ENCODE data around the gene CRELD2. TPM values are rescaled to one million over a fixed set of nuclear protein-coding genes. Genes with fewer than 3 reads are reported as not detected.

The CRELD2 gene
- polyA plus RNA-seq, 3 donors, result 20.3 to 33.2 (median 27.6) TPM

DNA sequence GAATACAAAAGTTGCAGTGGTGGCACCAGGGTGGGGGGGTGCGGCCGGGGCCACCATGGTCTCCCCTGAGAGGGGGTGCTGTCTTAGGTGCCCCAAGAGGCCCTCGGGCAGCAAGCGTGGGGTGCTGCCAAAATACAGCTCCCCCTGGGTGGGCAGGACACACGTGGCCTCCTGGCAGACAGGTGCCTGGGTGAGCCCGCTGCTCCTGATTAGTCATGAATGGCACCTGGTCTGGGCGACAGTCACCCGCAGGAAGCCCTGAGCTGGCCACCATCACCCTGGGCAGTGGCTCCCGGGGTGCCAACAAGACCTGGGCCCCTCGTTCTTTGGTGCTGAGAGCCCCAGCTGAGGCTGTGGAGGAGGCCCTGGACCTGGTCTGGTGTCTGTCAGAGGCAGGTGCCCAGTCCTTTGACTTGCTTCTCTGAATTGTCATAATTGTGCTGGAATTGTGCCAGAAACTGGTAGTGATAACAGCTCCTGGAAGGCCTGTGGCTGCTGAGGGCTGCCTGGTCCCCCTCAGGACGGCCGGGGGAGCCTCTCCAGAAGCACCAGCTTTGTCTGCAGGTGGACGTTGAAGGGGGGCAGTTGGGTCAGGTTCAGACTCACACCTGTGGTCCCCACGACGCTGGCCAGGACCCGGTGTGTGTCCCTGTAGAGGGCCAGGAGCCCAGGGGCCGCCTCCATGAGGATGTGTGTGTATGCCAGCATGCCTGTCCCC is 15.0 kb upstream of the CRELD2 start:
- peaks cover 48 to 80% of the 10 kb centered on the region in 2 donors for H3K36me3 Mint-ChIP-seq
- whole genome bisulfite sequencing (ENCODE audit: insufficient coverage), result 94% methylated on average over 17 of the region's 17 CpGs
- TF ChIP-seq, protein P1, sequence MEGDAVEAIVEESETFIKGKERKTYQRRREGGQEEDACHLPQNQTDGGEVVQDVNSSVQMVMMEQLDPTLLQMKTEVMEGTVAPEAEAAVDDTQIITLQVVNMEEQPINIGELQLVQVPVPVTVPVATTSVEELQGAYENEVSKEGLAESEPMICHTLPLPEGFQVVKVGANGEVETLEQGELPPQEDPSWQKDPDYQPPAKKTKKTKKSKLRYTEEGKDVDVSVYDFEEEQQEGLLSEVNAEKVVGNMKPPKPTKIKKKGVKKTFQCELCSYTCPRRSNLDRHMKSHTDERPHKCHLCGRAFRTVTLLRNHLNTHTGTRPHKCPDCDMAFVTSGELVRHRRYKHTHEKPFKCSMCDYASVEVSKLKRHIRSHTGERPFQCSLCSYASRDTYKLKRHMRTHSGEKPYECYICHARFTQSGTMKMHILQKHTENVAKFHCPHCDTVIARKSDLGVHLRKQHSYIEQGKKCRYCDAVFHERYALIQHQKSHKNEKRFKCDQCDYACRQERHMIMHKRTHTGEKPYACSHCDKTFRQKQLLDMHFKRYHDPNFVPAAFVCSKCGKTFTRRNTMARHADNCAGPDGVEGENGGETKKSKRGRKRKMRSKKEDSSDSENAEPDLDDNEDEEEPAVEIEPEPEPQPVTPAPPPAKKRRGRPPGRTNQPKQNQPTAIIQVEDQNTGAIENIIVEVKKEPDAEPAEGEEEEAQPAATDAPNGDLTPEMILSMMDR (IDR thresholded peaks at IDR 0.05), result no peak
- no peak overlapping the region for H3K27ac ChIP-seq (ENCODE audit: low read depth in 1 of 2, low read length in 2 of 2)
- H3K9ac ChIP-seq (ENCODE audit: insufficient read depth, low read length, poor library complexity, severe bottlenecking), result no peak overlapping the region
- H3K4me1 ChIP-seq (ENCODE audit: control insufficient read depth in 1 of 2, insufficient read depth in 2 of 2, low read length in 2 of 2), result no peaks in the 10 kb centered on the region
- peaks cover 0 to 7% (median 0%) of the 10 kb centered on the region in 7 donors for H3K9me3 Mint-ChIP-seq
- no peaks in the 10 kb centered on the region for H3K79me2 ChIP-seq (ENCODE audit: insufficient read depth, low read length)
- H3K27me3 Mint-ChIP-seq (ENCODE audit: low read depth in 3 of 3), result no peaks in the 10 kb centered on the region
- no peak overlapping the region for H3K4me2 ChIP-seq (replicated peaks; ENCODE audit: extremely low read depth, low read length, poor library complexity, severe bottlenecking)
- no peak for DNase-seq
- H3K9me3 ChIP-seq (replicated peaks in 1 of 2; ENCODE audit: control insufficient read depth in 1 of 2, insufficient read depth in 1 of 2, low read length in 2 of 2), result peaks cover 0 to 4% of the 10 kb centered on the region in 2 donors
- H3K27ac Mint-ChIP-seq, result no peak overlapping the region
- no peaks in the 10 kb centered on the region for H4K20me1 ChIP-seq (ENCODE audit: insufficient read depth, low read length)
- H3K27me3 ChIP-seq (ENCODE audit: control insufficient read depth in 2 of 2, insufficient read depth in 2 of 2, low read length in 2 of 2), result no peaks in the 10 kb centered on the region
- no peaks in the 10 kb centered on the region for H3K4me1 Mint-ChIP-seq
- H2AFZ ChIP-seq (ENCODE audit: insufficient read depth, low read depth, low read length, poor library complexity, severe bottlenecking), result no peak overlapping the region
- intact Hi-C loops (cut with micrococcal nuclease), result no loop called here
- H3K4me3 Mint-ChIP-seq, result no peak overlapping the region
- peaks cover 47 to 76% of the 10 kb centered on the region in 2 donors for H3K36me3 ChIP-seq (replicated peaks in 1 of 2; ENCODE audit: control insufficient read depth in 1 of 2, insufficient read depth in 2 of 2, low read length in 2 of 2)
- H3K4me3 ChIP-seq (replicated peaks in 1 of 3; ENCODE audit: low read depth in 2 of 3, low read length in 3 of 3), result no peak overlapping the region

DNA sequence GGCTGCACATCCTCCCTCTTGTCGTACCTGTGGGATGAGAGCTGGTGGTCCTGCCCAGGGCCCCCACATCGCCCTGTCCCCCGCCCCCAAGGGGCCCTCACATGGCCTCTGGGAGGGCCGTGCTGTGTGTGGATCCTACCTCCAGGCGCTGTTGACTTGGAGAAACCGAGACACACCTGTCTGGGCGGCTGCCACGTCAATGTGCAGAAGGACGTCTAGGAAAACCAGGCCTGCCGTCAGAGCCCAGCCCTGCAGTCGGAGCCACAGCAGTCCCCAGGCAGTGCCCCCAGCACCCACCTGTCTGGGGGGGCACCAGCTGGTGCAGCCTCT is 14.4 kb upstream of the CRELD2 start:
- WGBS (ENCODE audit: insufficient coverage), result 95% methylated on average over 11 of the region's 11 CpGs
- Histone ChIP-seq H3K79me2 (ENCODE audit: insufficient read depth, low read length) (no peaks in the 10 kb centered on the region), H3K4me1 (ENCODE audit: control insufficient read depth in 1 of 2, insufficient read depth in 2 of 2, low read length in 2 of 2) (no peaks in the 10 kb centered on the region), H4K20me1 (ENCODE audit: insufficient read depth, low read length) (no peaks in the 10 kb centered on the region), H2AFZ (ENCODE audit: insufficient read depth, low read depth, low read length, poor library complexity, severe bottlenecking) (no peak overlapping the region), H3K27ac (ENCODE audit: low read depth in 1 of 2, low read length in 2 of 2) (no peak overlapping the region), H3K27me3 (ENCODE audit: control insufficient read depth in 2 of 2, insufficient read depth in 2 of 2, low read length in 2 of 2) (no peaks in the 10 kb centered on the region), H3K9me3 (replicated peaks in 1 of 2; ENCODE audit: control insufficient read depth in 1 of 2, insufficient read depth in 1 of 2, low read length in 2 of 2) (peaks cover 0 to 4% of the 10 kb centered on the region in 2 donors), H3K4me3 (replicated peaks in 1 of 3; ENCODE audit: low read depth in 2 of 3, low read length in 3 of 3) (no peak overlapping the region), H3K36me3 (replicated peaks in 1 of 2; ENCODE audit: control insufficient read depth in 1 of 2, insufficient read depth in 2 of 2, low read length in 2 of 2) (peaks cover 46 to 80% of the 10 kb centered on the region in 2 donors), H3K4me2 (replicated peaks; ENCODE audit: extremely low read depth, low read length, poor library complexity, severe bottlenecking) (no peak overlapping the region), H3K9ac (ENCODE audit: insufficient read depth, low read length, poor library complexity, severe bottlenecking) (no peak overlapping the region)
- H3K27me3 Mint-ChIP-seq (ENCODE audit: low read depth in 3 of 3), result peaks cover 0 to 3% (median 0%) of the 10 kb centered on the region in 3 donors
- intact Hi-C loops (cut with micrococcal nuclease), result no loop called here
- H3K36me3 Mint-ChIP-seq, result peaks cover 52 to 81% of the 10 kb centered on the region in 2 donors
- no peak for DNase-seq
- H3K4me3 Mint-ChIP-seq, result no peak overlapping the region
- H3K4me1 Mint-ChIP-seq, result no peaks in the 10 kb centered on the region
- no peak overlapping the region for H3K27ac Mint-ChIP-seq
- H3K9me3 Mint-ChIP-seq, result peaks cover 0 to 7% (median 0%) of the 10 kb centered on the region in 7 donors
- TF ChIP-seq, protein P1 (IDR thresholded peaks at IDR 0.05), result no peak

Measured in CD14-positive monocyte (primary cell).